Adrenal gland (tissue), 5 donors: ENCODE results near the gene ZNF324.

Experiments
- CTCF ChIP-seq, 6 experiments: fragments of 450-650 bp in 4 of 6; fragments of 200-600 bp in 2 of 6; sonication (generic) in 1 of 6; IDR thresholded peaks; 1 replicate in 5 of 6; 2 replicates in 1 of 6; pipeline versions ENCODE4 v1.5.1 to v1.8.0; 2016 to 2021; ENCODE audit warnings: antibody characterized with exemption in 6 of 6, mild to moderate bottlenecking in 2 of 6, moderate library complexity in 1 of 6
- POLR2A ChIP-seq, 2 donors: fragments of 450-650 bp; IDR thresholded peaks; one replicate each; pipeline ENCODE4 v1.6.1; 2017; ENCODE audit warnings: antibody characterized with exemption in 2 of 2, mild to moderate bottlenecking in 2 of 2, moderate library complexity in 1 of 2
- donor health status: DM: no; HTN: no; CAD: no.

DNA sequence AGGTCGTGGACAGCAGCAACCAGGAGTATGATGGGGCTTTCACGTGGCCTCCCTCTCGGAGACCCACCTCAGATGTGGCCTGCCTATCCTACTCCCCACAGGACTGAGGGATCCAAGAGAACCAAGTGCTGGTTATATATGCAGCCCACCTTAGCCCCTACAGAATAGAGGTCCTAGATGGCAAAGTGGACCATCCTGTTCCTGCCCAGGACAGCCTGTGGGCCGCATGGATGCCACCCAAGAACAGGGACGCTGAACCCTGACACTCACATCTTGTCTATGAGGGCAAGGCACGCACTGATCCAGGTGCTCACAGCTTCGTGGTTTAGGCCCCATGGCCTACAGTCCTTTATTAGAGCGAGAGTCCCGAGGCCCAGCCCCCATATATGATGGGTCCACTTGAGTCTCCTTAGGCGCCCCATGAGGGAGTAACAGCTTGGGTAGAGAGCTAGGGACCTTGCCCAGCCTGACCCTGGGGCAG, 46.4 kb downstream of the ZNF324 start:
- TF ChIP-seq CTCF (IDR thresholded peaks at IDR 0.05) (no peak), POLR2A (IDR thresholded peaks at IDR 0.05) (no peak)
